CD14-positive monocyte (primary cell): ENCODE measurements around the gene JPH2. TPM values are rescaled to one million over a fixed set of nuclear protein-coding genes. Genes with fewer than 3 reads are reported as not detected.

Experiments used
- DNase-seq, 3 donors: peaks; one replicate each; pipeline ENCODE4 v3.0.0-alpha.2; 2011 to 2022
- H2AFZ ChIP-seq: 2 replicates; pipeline ENCODE4 v1.6.0; 2012; ENCODE audit warnings: mild to moderate bottlenecking, low read depth, low read length, inconsistent platforms; ENCODE audit not compliant: insufficient read depth, poor library complexity, severe bottlenecking
- H3K27ac ChIP-seq, 2 donors: 1 replicate in 1 of 2; 2 replicates in 1 of 2; pipeline ENCODE4 v1.5.1; 2012 to 2013; ENCODE audit warnings: low read length in 2 of 2, control low read depth in 1 of 2, inconsistent platforms in 1 of 2, low read depth in 1 of 2, mild to moderate bottlenecking in 1 of 2
- H3K27me3 ChIP-seq, 2 donors: one replicate each; pipeline versions ENCODE4 v1.6.0 to v1.6.1; 2011 to 2013; ENCODE audit warnings: low read length in 2 of 2; ENCODE audit not compliant: control insufficient read depth in 2 of 2, insufficient read depth in 2 of 2
- H3K36me3 ChIP-seq, 2 donors: replicated peaks in 1 of 2; 1 replicate in 1 of 2; 2 replicates in 1 of 2; pipeline versions ENCODE4 v1.5.1 to v1.6.1; 2012 to 2013; ENCODE audit warnings: low read length in 2 of 2, control low read depth in 1 of 2, inconsistent platforms in 1 of 2, mild to moderate bottlenecking in 1 of 2; ENCODE audit not compliant: insufficient read depth in 2 of 2, control insufficient read depth in 1 of 2
- H3K4me1 ChIP-seq, 2 donors: 1 replicate in 1 of 2; 2 replicates in 1 of 2; pipeline versions ENCODE4 v1.5.1 to v1.6.1; 2012 to 2013; ENCODE audit warnings: low read length in 2 of 2, control low read depth in 1 of 2, inconsistent platforms in 1 of 2, mild to moderate bottlenecking in 1 of 2, moderate library complexity in 1 of 2; ENCODE audit not compliant: insufficient read depth in 2 of 2, control insufficient read depth in 1 of 2
- H3K4me2 ChIP-seq: replicated peaks from 2 replicates; pipeline ENCODE3; 2012; ENCODE audit warnings: low read length, moderate library complexity, mild to moderate bottlenecking; ENCODE audit not compliant: poor library complexity, severe bottlenecking; ENCODE audit errors: extremely low read depth
- H3K4me3 ChIP-seq, 3 experiments: fragments of 200-600 bp in 1 of 3; sonication (generic) in 1 of 3; replicated peaks in 1 of 3; 1 replicate in 2 of 3; 2 replicates in 1 of 3; pipeline ENCODE4 v1.5.1; 2011 to 2013; ENCODE audit warnings: low read length in 3 of 3, mild to moderate bottlenecking in 3 of 3, control low read depth in 2 of 3, low read depth in 2 of 3, inconsistent platforms in 1 of 3, moderate library complexity in 1 of 3
- H3K79me2 ChIP-seq: 2 replicates; pipeline ENCODE4 v1.6.0; 2012; ENCODE audit warnings: mild to moderate bottlenecking, control low read depth, inconsistent platforms, low read length, moderate library complexity; ENCODE audit not compliant: insufficient read depth
- H3K9ac ChIP-seq: 2 replicates; pipeline ENCODE4 v1.6.0; 2017; ENCODE audit warnings: low read length, mild to moderate bottlenecking; ENCODE audit not compliant: insufficient read depth, poor library complexity, severe bottlenecking
- H3K9me3 ChIP-seq, 2 donors: replicated peaks in 1 of 2; 1 replicate in 1 of 2; 2 replicates in 1 of 2; pipeline versions ENCODE4 v1.5.1 to v1.6.1; 2012 to 2013; ENCODE audit warnings: low read length in 2 of 2, control low read depth in 1 of 2; ENCODE audit not compliant: control insufficient read depth in 1 of 2, insufficient read depth in 1 of 2
- H4K20me1 ChIP-seq: 2 replicates; pipeline ENCODE4 v1.6.0; 2012; ENCODE audit warnings: mild to moderate bottlenecking, low read length, control low read depth, moderate library complexity; ENCODE audit not compliant: insufficient read depth
- H3K27ac Mint-ChIP-seq, 7 donors: one replicate each; pipeline ENCODE4 v1.8.0; 2020; ENCODE audit warnings: mild to moderate bottlenecking in 7 of 7, mixed read lengths in 7 of 7, moderate library complexity in 6 of 7, inconsistent platforms in 2 of 7
- H3K27me3 Mint-ChIP-seq, 3 donors: one replicate each; pipeline ENCODE4 v1.8.0; 2021 to 2022; ENCODE audit warnings: low read depth in 3 of 3, mild to moderate bottlenecking in 3 of 3, mixed read lengths in 3 of 3, moderate library complexity in 3 of 3, inconsistent platforms in 1 of 3
- H3K36me3 Mint-ChIP-seq, 2 donors: one replicate each; pipeline ENCODE4 v1.8.0; 2020; ENCODE audit warnings: mixed read lengths in 2 of 2, inconsistent platforms in 1 of 2, mild to moderate bottlenecking in 1 of 2
- H3K4me1 Mint-ChIP-seq: one replicate; pipeline ENCODE4 v1.8.0; 2020; ENCODE audit warnings: mild to moderate bottlenecking, mixed read lengths
- H3K4me3 Mint-ChIP-seq, 2 donors: one replicate each; pipeline ENCODE4 v1.8.0; 2020; ENCODE audit warnings: mild to moderate bottlenecking in 2 of 2, mixed read lengths in 2 of 2, moderate library complexity in 1 of 2
- H3K9me3 Mint-ChIP-seq, 7 donors: one replicate each; pipeline ENCODE4 v1.8.0; 2020 to 2022; ENCODE audit warnings: mixed read lengths in 7 of 7, mild to moderate bottlenecking in 6 of 7, moderate library complexity in 6 of 7, inconsistent platforms in 2 of 7
- WGBS: methylation state at CpG from one replicate; pipeline ENCODE4 v1.1.5; 2013; ENCODE audit warnings: missing lambda C conversion rate; ENCODE audit not compliant: insufficient coverage; 5-methylcytosine and 5-hydroxymethylcytosine counted together
- intact Hi-C, 2 donors: fragments of 100-400 bp; cut with micrococcal nuclease; formaldehyde crosslinking; loops; one replicate each; pipeline versions ENCODE4 v1.15.0 to v1.15.1; 2023
- polyA plus RNA-seq, 3 donors: library from polyadenylated mRNA; depleted of rRNA in 1 of 3; unstranded in 2 of 3; stranded (reverse) in 1 of 3; fragments of 300-500 nt in 2 of 3; fragments of >200 nt in 1 of 3; fragmentation: Illumina TruSeq in 2 of 3; gene quantifications; 1 replicate in 2 of 3; 2 replicates in 1 of 3; pipeline ENCODE4 v1.2.3, GENCODE V29; 2012 to 2021
- TF ChIP-seq, protein P1 (sequence below): fragments of 200-600 bp; IDR thresholded peaks from one replicate; pipeline ENCODE4 v1.8.0; 2022; ENCODE audit warnings: antibody characterized with exemption, mild to moderate bottlenecking

JPH2 gene
- polyA plus RNA-seq, 3 donors: not detected

GRCh38 chr20:44083220-44083933 lies 103.6 kb downstream of the JPH2 start:
- intact Hi-C loops: loop anchor here (5.0 to 10.0 kb wide), 2 partner anchors 549 to 636 kb away; no protein-coding TSS in a partner anchor
- no peaks in the 10 kb centered on the region for H3K36me3 Mint-ChIP-seq
- H3K27ac ChIP-seq: no peak overlapping the region
- no peaks in the 10 kb centered on the region for H3K4me1 ChIP-seq
- no peak overlapping the region for H3K9ac ChIP-seq
- H3K36me3 ChIP-seq: no peaks in the 10 kb centered on the region
- no peaks in the 10 kb centered on the region for H3K9me3 ChIP-seq
- peaks cover 4% of the 10 kb centered on the region for H3K4me1 Mint-ChIP-seq
- no peak overlapping the region for H2AFZ ChIP-seq
- peaks cover 0 to 1% (median 0%) of the 10 kb centered on the region in 7 donors for H3K9me3 Mint-ChIP-seq
- H3K27ac Mint-ChIP-seq: no peak overlapping the region
- no peaks in the 10 kb centered on the region for H3K79me2 ChIP-seq
- peaks cover 0 to 19% (median 9%) of the 10 kb centered on the region in 3 donors for H3K27me3 Mint-ChIP-seq
- no peaks in the 10 kb centered on the region for H3K27me3 ChIP-seq
- WGBS: 88% methylated on average over 8 of the region's 10 CpGs
- no peaks in the 10 kb centered on the region for H4K20me1 ChIP-seq
- no peak overlapping the region for H3K4me2 ChIP-seq
- H3K4me3 ChIP-seq: no peak overlapping the region
- TF ChIP-seq, protein P1, sequence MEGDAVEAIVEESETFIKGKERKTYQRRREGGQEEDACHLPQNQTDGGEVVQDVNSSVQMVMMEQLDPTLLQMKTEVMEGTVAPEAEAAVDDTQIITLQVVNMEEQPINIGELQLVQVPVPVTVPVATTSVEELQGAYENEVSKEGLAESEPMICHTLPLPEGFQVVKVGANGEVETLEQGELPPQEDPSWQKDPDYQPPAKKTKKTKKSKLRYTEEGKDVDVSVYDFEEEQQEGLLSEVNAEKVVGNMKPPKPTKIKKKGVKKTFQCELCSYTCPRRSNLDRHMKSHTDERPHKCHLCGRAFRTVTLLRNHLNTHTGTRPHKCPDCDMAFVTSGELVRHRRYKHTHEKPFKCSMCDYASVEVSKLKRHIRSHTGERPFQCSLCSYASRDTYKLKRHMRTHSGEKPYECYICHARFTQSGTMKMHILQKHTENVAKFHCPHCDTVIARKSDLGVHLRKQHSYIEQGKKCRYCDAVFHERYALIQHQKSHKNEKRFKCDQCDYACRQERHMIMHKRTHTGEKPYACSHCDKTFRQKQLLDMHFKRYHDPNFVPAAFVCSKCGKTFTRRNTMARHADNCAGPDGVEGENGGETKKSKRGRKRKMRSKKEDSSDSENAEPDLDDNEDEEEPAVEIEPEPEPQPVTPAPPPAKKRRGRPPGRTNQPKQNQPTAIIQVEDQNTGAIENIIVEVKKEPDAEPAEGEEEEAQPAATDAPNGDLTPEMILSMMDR: no peak
- no peak overlapping the region for H3K4me3 Mint-ChIP-seq
- no peak for DNase-seq

GRCh38 chr20:44081888-44082287 lies 105.1 kb downstream of the JPH2 start:
- Histone ChIP-seq H3K79me2 (no peaks in the 10 kb centered on the region), H3K9ac (no peak overlapping the region), H3K4me1 (no peaks in the 10 kb centered on the region), H3K4me2 (no peak overlapping the region), H3K4me3 (no peak overlapping the region), H3K36me3 (no peaks in the 10 kb centered on the region), H2AFZ (no peak overlapping the region), H3K27ac (no peak overlapping the region), H3K27me3 (no peaks in the 10 kb centered on the region), H4K20me1 (no peaks in the 10 kb centered on the region), H3K9me3 (no peaks in the 10 kb centered on the region)
- intact Hi-C loops: loop anchor here (2.0 to 10.0 kb wide), 5 partner anchors 25 to 635 kb away; no protein-coding TSS in a partner anchor
- WGBS: 94% methylated on average over 2 of the region's 5 CpGs
- Mint-ChIP-seq H3K4me3 (no peak overlapping the region), H3K36me3 (no peaks in the 10 kb centered on the region), H3K27ac (no peak overlapping the region), H3K4me1 (peaks cover 4% of the 10 kb centered on the region), H3K9me3 (peaks cover 0 to 1% (median 0%) of the 10 kb centered on the region in 7 donors), H3K27me3 (peaks cover 2 to 19% (median 10%) of the 10 kb centered on the region in 3 donors)
- DNase-seq: no peak
- TF ChIP-seq, protein P1: no peak
